EL (cell line): ENCODE results near the gene BDKRB2.
A peak's percentile ranks its signal among the peaks of the same experiment; 100 is the strongest.
"Not testable (repeated sequence)": the region's sequence is repeated elsewhere in the genome, so short reads cannot be mapped to it uniquely, and the experiment has no call there.

Experiments used
- DNase-seq: peaks from one replicate; pipeline ENCODE4 v3.0.0-alpha.2; 2016

The BDKRB2 gene

GRCh38 chr14:96229315-96229714, 24.7 kb downstream of the BDKRB2 start:
- no peak for DNase-seq

- DNase-seq, result no peak
These were observed 26.4 kb downstream of the BDKRB2 start for GRCh38 chr14:96231056-96231455.

- no peak for DNase-seq
These were observed 27.0 kb downstream of the BDKRB2 start for GRCh38 chr14:96231526-96232130.

- DNase-seq, result no peak
These were observed 27.9 kb downstream of the BDKRB2 start for GRCh38 chr14:96232506-96232905.

GRCh38 chr14:96233661-96234060, 29.0 kb downstream of the BDKRB2 start:
- no peak for DNase-seq

GRCh38 chr14:96235426-96235825, 30.8 kb downstream of the BDKRB2 start:
- DNase-seq, result no peak

- DNase-seq, result no peak
These were observed 33.0 kb downstream of the BDKRB2 start for GRCh38 chr14:96237641-96238040.

GRCh38 chr14:96238676-96239265, 34.1 kb downstream of the BDKRB2 start:
- DNase-seq, result no peak

- DNase-seq, result no peak
These were observed 35.1 kb downstream of the BDKRB2 start for GRCh38 chr14:96239711-96240141.

- DNase-seq, result no peak
These were observed 36.0 kb downstream of the BDKRB2 start for GRCh38 chr14:96240641-96241040.

- DNase-seq, result no peak
These were observed 37.5 kb downstream of the BDKRB2 start for GRCh38 chr14:96242126-96242525.

- DNase-seq, result no peak
These were observed 39.1 kb downstream of the BDKRB2 start for GRCh38 chr14:96243785-96244184.

GRCh38 chr14:96245074-96245473, 40.4 kb downstream of the BDKRB2 start:
- DNase-seq, result not testable (repeated sequence)

- peak; percentile 75 for DNase-seq
These were observed 41.3 kb downstream of the BDKRB2 start for GRCh38 chr14:96245710-96246538.

GRCh38 chr14:96246539-96246847, 41.9 kb downstream of the BDKRB2 start:
- DNase-seq, result peak; percentile 97

GRCh38 chr14:96247031-96247430, 42.4 kb downstream of the BDKRB2 start:
- no peak for DNase-seq

- peak; percentile 92 for DNase-seq
These were observed 44.4 kb downstream of the BDKRB2 start for GRCh38 chr14:96249029-96249428.

GRCh38 chr14:96250485-96250884, 45.8 kb downstream of the BDKRB2 start:
- DNase-seq, result no peak

GRCh38 chr14:96251656-96252155, 47.1 kb downstream of the BDKRB2 start:
- peak; percentile 41 for DNase-seq

GRCh38 chr14:96252323-96252998, 47.8 kb downstream of the BDKRB2 start:
- DNase-seq, result no peak

- peak; percentile 94 for DNase-seq
These were observed 48.4 kb downstream of the BDKRB2 start for GRCh38 chr14:96252999-96253539.

GRCh38 chr14:96254687-96255086, 50.0 kb downstream of the BDKRB2 start:
- no peak for DNase-seq
